IPS-18a (cell line): Measurements from ENCODE around the gene GPR155.
"Not testable (repeated sequence)": the region's sequence is repeated elsewhere in the genome, so short reads cannot be mapped to it uniquely, and the experiment has no call there.

ENCODE experiments used
- H3K27ac ChIP-seq: one replicate; pipeline ENCODE4 v1.5.1; 2013; ENCODE audit warnings: low read length
- H3K27me3 ChIP-seq: one replicate; pipeline ENCODE4 v1.6.1; 2013; ENCODE audit warnings: mild to moderate bottlenecking, low read length; ENCODE audit not compliant: control insufficient read depth, insufficient read depth
- H3K36me3 ChIP-seq: one replicate; pipeline ENCODE4 v1.6.1; 2013; ENCODE audit warnings: low read depth, low read length; ENCODE audit not compliant: control insufficient read depth
- H3K4me1 ChIP-seq: one replicate; pipeline ENCODE4 v1.6.1; 2013; ENCODE audit warnings: low read depth, low read length; ENCODE audit not compliant: control insufficient read depth
- H3K4me3 ChIP-seq: one replicate; pipeline ENCODE4 v1.5.1; 2013; ENCODE audit warnings: low read length
- H3K9ac ChIP-seq: one replicate; pipeline ENCODE4 v1.6.1; 2013; ENCODE audit warnings: mild to moderate bottlenecking, low read length, moderate library complexity
- H3K9me3 ChIP-seq: one replicate; pipeline ENCODE4 v1.6.1; 2013; ENCODE audit warnings: low read depth, low read length; ENCODE audit not compliant: control insufficient read depth

The GPR155 gene

GRCh38 chr2:174487108-174487819, 435 bp upstream of the GPR155 start:
- Histone ChIP-seq H3K27me3 (peaks cover 37% of the 10 kb centered on the region), H3K9ac (peak overlapping the region; percentile 48), H3K36me3 (no peaks in the 10 kb centered on the region), H3K9me3 (no peaks in the 10 kb centered on the region), H3K4me3 (peak overlapping the region; percentile 86), H3K4me1 (no peaks in the 10 kb centered on the region), H3K27ac (peak overlapping the region; percentile 89)

GRCh38 chr2:174485788-174486562, 854 bp downstream of the GPR155 start:
- Histone ChIP-seq H3K9ac (no peak overlapping the region), H3K4me1 (no peaks in the 10 kb centered on the region), H3K4me3 (peak overlapping the region; percentile 78), H3K9me3 (no peaks in the 10 kb centered on the region), H3K27ac (no peak overlapping the region), H3K27me3 (peaks cover 37% of the 10 kb centered on the region), H3K36me3 (no peaks in the 10 kb centered on the region)

GRCh38 chr2:174485045-174485444, 1.8 kb downstream of the GPR155 start:
- H3K4me3 ChIP-seq, H3K27ac ChIP-seq, H3K4me1 ChIP-seq, H3K9me3 ChIP-seq, H3K9ac ChIP-seq, H3K36me3 ChIP-seq: not testable (repeated sequence)
- peaks cover 35% of the 10 kb centered on the region for H3K27me3 ChIP-seq

GRCh38 chr2:174484573-174484972, 2.3 kb downstream of the GPR155 start:
- Histone ChIP-seq H3K27ac (no peak overlapping the region), H3K9ac (no peak overlapping the region), H3K36me3 (no peaks in the 10 kb centered on the region), H3K4me1 (no peaks in the 10 kb centered on the region), H3K4me3 (no peak overlapping the region), H3K27me3 (peaks cover 30% of the 10 kb centered on the region), H3K9me3 (no peaks in the 10 kb centered on the region)

GRCh38 chr2:174482854-174483253, 4.0 kb downstream of the GPR155 start:
- Histone ChIP-seq H3K9me3 (no peaks in the 10 kb centered on the region), H3K9ac (no peak overlapping the region), H3K36me3 (no peaks in the 10 kb centered on the region), H3K4me1 (no peaks in the 10 kb centered on the region), H3K27me3 (peaks cover 25% of the 10 kb centered on the region), H3K27ac (no peak overlapping the region), H3K4me3 (no peak overlapping the region)

GRCh38 chr2:174477759-174478158, 9.1 kb downstream of the GPR155 start:
- H3K36me3 ChIP-seq: no peaks in the 10 kb centered on the region

GRCh38 chr2:174473796-174474195, 13.0 kb downstream of the GPR155 start:
- H3K27ac ChIP-seq: no peak overlapping the region
- H3K36me3 ChIP-seq: no peaks in the 10 kb centered on the region
- no peaks in the 10 kb centered on the region for H3K4me1 ChIP-seq
- H3K9ac ChIP-seq: no peak overlapping the region
- no peaks in the 10 kb centered on the region for H3K9me3 ChIP-seq
- no peaks in the 10 kb centered on the region for H3K27me3 ChIP-seq
- H3K4me3 ChIP-seq: no peak overlapping the region

More at GRCh38 chr2:174477759-174478158, 9.1 kb downstream of the GPR155 start:
- no peaks in the 10 kb centered on the region for H3K27me3 ChIP-seq
- no peaks in the 10 kb centered on the region for H3K9me3 ChIP-seq
- H3K9ac ChIP-seq: no peak overlapping the region
- no peak overlapping the region for H3K4me3 ChIP-seq
- no peak overlapping the region for H3K27ac ChIP-seq
- H3K4me1 ChIP-seq: no peaks in the 10 kb centered on the region

GRCh38 chr2:174465327-174465726, 21.5 kb downstream of the GPR155 start:
- Histone ChIP-seq H3K4me1 (no peaks in the 10 kb centered on the region), H3K27me3 (no peaks in the 10 kb centered on the region), H3K36me3 (no peaks in the 10 kb centered on the region), H3K9me3 (no peaks in the 10 kb centered on the region), H3K9ac (no peak overlapping the region), H3K4me3 (no peak overlapping the region), H3K27ac (no peak overlapping the region)

- Histone ChIP-seq H3K9ac (no peak overlapping the region), H3K27me3 (no peaks in the 10 kb centered on the region), H3K4me1 (no peaks in the 10 kb centered on the region), H3K36me3 (no peaks in the 10 kb centered on the region), H3K4me3 (no peak overlapping the region), H3K9me3 (no peaks in the 10 kb centered on the region), H3K27ac (no peak overlapping the region)
Observed at GRCh38 chr2:174461221-174461620, 25.6 kb downstream of the GPR155 start.

- no peak overlapping the region for H3K4me3 ChIP-seq
- H3K27ac ChIP-seq: no peak overlapping the region
- H3K9me3 ChIP-seq: no peaks in the 10 kb centered on the region
- no peaks in the 10 kb centered on the region for H3K36me3 ChIP-seq
- no peak overlapping the region for H3K9ac ChIP-seq
- H3K27me3 ChIP-seq: no peaks in the 10 kb centered on the region
- no peaks in the 10 kb centered on the region for H3K4me1 ChIP-seq
Observed at GRCh38 chr2:174454566-174454965, 32.3 kb downstream of the GPR155 start.

- Histone ChIP-seq H3K9me3 (no peaks in the 10 kb centered on the region), H3K27ac (no peak overlapping the region)
Observed at GRCh38 chr2:174450021-174450816, 36.6 kb downstream of the GPR155 start.

More at GRCh38 chr2:174450021-174450816, 36.6 kb downstream of the GPR155 start:
- Histone ChIP-seq H3K9ac (no peak overlapping the region), H3K36me3 (no peaks in the 10 kb centered on the region), H3K4me3 (no peak overlapping the region), H3K27me3 (no peaks in the 10 kb centered on the region), H3K4me1 (no peaks in the 10 kb centered on the region)
